AG10803 (cell line): ENCODE data around the gene SNAP29.

Experiments used
- DNase-seq: peaks from one replicate; pipeline ENCODE4 v3.0.0; 2010; ENCODE audit warnings: low read depth
- H3K4me3 ChIP-seq: 2 replicates; pipeline ENCODE4 v1.5.1; 2011; ENCODE audit warnings: mild to moderate bottlenecking, low read length, control low read depth
- TF ChIP-seq, protein P1 (sequence below): conservative IDR thresholded peaks from 2 replicates; pipeline ENCODE4 v1.5.1; 2011; ENCODE audit warnings: mild to moderate bottlenecking, low read length, control low read depth, inconsistent platforms

Gene SNAP29

GRCh38 chr22:20847318-20847822, 11.4 kb upstream of the SNAP29 start:
- no peak overlapping the region for H3K4me3 ChIP-seq
- DNase-seq = no peak
- TF ChIP-seq, protein P1, sequence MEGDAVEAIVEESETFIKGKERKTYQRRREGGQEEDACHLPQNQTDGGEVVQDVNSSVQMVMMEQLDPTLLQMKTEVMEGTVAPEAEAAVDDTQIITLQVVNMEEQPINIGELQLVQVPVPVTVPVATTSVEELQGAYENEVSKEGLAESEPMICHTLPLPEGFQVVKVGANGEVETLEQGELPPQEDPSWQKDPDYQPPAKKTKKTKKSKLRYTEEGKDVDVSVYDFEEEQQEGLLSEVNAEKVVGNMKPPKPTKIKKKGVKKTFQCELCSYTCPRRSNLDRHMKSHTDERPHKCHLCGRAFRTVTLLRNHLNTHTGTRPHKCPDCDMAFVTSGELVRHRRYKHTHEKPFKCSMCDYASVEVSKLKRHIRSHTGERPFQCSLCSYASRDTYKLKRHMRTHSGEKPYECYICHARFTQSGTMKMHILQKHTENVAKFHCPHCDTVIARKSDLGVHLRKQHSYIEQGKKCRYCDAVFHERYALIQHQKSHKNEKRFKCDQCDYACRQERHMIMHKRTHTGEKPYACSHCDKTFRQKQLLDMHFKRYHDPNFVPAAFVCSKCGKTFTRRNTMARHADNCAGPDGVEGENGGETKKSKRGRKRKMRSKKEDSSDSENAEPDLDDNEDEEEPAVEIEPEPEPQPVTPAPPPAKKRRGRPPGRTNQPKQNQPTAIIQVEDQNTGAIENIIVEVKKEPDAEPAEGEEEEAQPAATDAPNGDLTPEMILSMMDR = no peak

DNA sequence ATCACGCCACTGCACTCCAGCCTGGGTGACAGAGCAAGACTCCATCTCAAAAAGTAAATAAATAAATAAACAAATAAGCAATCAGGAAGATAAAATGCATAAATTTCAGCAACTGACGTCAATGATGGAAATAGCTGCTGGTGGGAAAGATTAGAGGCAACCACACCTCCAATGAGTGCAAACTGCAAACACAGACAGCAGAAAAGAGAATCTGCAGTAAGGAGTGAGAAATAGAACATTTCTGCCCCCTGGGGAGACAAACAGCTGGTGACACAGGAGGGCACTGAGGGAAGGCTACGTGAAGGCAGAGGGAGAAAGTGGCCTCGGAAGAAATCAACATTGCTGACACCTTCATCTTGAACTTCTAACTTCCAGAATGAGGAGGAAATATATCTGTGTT, 6.7 kb upstream of the SNAP29 start:
- H3K4me3 ChIP-seq = no peak overlapping the region
- TF ChIP-seq, protein P1 = no peak
- DNase-seq = no peak

DNA sequence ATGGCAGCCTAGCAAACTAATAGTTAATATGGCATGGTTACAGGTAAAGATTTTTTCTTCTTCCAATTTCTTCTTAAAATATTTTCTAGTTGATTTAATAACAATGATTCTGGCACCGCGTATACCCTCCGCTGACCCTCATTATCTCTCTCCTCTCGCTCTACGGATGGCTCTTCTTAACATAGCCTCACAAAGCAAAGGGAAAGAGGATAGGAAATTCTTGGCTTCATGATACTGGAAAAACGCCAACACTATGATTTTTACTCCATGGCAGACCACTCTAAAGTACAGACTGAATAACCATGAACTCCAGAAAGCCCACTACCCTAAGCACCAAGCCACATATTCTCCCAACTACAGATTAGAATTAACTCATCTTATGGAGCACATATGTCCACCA, 6.3 kb upstream of the SNAP29 start:
- no peak overlapping the region for H3K4me3 ChIP-seq
- TF ChIP-seq, protein P1 = no peak
- no peak for DNase-seq

DNA sequence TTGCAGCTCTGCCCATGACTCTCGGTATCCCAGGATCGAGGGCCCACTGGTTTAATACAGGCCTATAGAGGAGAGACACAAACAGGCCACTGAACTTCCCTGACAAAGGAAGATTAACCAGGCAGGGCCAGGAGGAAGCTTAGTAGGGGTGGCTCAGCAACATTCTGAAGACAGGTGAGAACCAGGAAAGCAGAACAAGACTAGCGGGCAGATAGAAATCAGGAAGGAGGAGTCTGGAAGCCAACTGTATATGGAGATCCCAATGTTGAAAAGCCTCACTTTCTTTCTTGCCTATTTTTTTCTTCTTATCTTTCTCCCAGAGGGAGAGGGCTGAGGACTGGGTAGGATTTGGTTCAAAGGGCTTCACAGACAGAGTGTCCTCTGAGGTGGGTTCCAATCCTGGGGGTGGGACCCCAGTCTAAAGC, 5.6 kb upstream of the SNAP29 start:
- TF ChIP-seq, protein P1 = no peak
- no peak overlapping the region for H3K4me3 ChIP-seq
- DNase-seq = no peak

- peak overlapping the region; percentile 89 for H3K4me3 ChIP-seq
- no peak for DNase-seq
- TF ChIP-seq, protein P1 = no peak
Observed at GRCh38 chr22:20857247-20857643, 1.6 kb upstream of the SNAP29 start.

DNA sequence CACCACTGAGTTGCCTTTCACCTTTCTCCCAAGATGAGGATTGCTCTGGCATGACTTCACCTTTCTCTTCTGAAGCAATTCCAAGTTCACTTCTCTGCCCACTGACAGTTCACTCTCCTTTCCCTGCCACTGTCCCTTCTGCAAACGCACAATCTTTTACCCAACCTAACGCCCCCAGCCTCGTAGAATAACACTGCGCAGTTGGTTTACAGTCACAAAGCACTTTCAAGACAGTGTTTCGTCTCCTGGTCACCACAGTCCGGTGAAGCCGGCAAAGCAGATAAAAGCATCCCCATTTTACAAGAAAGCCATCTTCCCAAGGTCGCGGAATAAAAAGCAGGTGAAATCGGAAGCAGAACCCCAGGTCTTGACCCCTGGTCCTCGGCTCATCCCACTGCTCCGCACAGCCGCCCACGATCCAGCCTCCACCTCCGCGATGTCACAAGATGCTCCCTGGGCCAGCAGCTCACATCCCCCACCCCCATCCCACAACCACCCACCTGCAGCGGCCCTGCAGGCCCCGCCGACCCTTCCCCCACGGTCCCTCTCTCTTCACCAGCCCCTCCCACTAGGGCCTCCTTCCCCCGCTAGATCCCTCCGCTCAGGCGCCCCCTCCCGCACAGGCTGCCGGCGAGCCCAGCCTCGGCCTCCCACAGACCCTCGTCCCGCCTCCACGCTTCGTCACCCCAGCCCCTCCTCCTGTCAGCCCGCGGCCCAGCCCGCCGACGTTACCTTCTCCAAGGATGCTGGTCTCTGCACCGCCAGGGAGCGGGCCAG, 781 bp upstream of the SNAP29 start:
- DNase-seq = peak; percentile 76
- H3K4me3 ChIP-seq = peak overlapping the region; percentile 89

DNA sequence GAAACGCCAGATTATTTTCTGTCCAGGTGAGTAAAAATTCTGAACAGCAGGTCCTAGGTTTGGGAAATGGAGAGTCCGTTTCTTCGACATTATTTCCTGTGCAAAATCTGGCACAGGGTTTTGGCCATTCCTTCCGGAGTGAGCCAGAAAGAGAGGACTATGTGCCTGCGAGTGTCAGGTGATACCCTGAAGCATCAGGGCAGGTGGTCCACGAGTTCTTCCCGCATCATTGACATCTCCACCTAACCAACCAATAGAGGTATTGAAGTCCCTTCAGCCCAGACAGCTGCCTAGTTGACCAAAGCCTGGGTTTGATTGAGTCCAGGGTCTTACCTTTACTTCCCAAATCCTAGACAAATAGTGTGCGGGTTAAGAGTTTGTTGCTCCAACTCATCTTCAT, 808 bp downstream of the SNAP29 start:
- DNase-seq = no peak
- TF ChIP-seq, protein P1 = no peak
- peak overlapping the region; percentile 85 for H3K4me3 ChIP-seq

More for the DNA sequence above, 781 bp upstream of the SNAP29 start:
- TF ChIP-seq, protein P1 = no peak
